ENCODE results near the gene RFNG. TPM values are rescaled to one million over a fixed set of nuclear protein-coding genes. Genes with fewer than 3 reads are reported as not detected.

The RFNG gene
- polyA plus RNA-seq, 5 donors: 31.2 to 57.4 (median 50.3) TPM

- DNase-seq: no peak
These were observed 46.8 kb downstream of the RFNG start for GRCh38 chr17:82004517-82005455.

DNA sequence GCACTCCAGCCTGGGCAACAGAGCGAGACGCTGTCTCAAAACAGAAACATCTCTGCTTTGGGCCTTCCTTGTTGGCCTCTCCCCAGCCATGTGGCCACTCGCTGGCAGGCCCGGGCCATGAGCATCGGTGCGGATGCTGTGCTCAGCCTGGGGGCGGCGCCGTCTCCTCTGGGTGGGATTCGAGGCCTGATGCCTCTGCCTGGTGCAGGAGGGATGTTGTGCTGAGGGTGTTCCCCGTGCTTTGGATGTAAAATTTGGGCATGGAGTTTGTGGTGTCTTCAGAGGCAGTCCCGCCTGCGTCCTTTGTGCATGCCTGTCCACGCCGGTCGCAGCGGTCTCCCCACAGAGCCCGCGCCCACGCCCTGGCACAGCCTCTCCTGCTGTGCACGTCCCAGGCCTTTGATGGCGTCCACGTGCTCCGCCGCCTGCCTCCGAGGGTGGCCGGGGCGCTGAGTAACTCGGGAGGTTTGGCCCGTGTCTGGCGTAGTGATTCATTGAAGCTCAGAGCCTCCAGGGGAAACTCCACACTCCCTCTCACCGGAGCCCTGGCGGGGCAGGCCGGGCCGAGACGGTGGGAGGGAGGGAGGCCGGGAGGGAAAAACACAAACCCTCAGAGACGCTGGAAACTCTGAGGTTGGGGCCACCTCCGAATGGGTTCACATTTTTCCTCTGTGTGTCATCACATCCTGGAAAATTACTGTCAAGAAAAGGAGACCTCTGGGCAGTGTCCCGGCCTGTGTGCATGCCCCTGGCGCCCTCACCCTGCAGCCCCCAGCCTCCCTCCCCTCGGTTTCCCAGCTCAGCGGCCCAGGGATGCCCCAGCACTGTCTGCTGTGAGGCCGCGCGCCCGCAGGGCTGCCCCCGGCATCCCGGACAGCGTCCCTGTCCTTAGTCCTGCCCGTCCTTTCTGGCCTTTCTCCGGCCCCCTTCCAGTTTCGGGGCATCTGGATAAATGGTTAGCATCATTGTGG, 47.9 kb downstream of the RFNG start:
- no peak for DNase-seq

GRCh38 chr17:82001571-82002056, 50.0 kb downstream of the RFNG start:
- no peak for DNase-seq

GRCh38 chr17:82000803-82001570, 50.6 kb downstream of the RFNG start:
- no peak for DNase-seq

- DNase-seq: no peak
These were observed 51.4 kb downstream of the RFNG start for GRCh38 chr17:81999976-82000802.

GRCh38 chr17:81999587-81999975, 52.0 kb downstream of the RFNG start:
- DNase-seq: no peak

- no peak for DNase-seq
These were observed 52.7 kb downstream of the RFNG start for GRCh38 chr17:81998691-81999438.

- no peak for DNase-seq
These were observed 53.4 kb downstream of the RFNG start for GRCh38 chr17:81998212-81998611.

Other genes with a start within 250 kb of the RFNG start
- under 1 TPM in 4 of 5 donors, not detected in 1; 0.08 to 0.42 (median 0.20) TPM for gene GCGR, start 247.7 kb downstream of the RFNG start, polyA plus RNA-seq (ENCODE audit: insufficient read depth in 1 of 5, insufficient read length in 5 of 5, low replicate concordance in 1 of 5)
- gene MCRIP1, start 218.5 kb downstream of the RFNG start, polyA plus RNA-seq (ENCODE audit: insufficient read depth in 1 of 5, insufficient read length in 5 of 5, low replicate concordance in 1 of 5): 100 to 1,000 TPM in 1 of 5 donors, 10 to 100 TPM in 4; 53.6 to 144 (median 89.4) TPM
- 1 to 10 TPM in 1 of 5 donors, under 1 TPM in 4; 0.11 to 1.7 (median 0.15) TPM for gene PPP1R27, start 216.8 kb downstream of the RFNG start, polyA plus RNA-seq (ENCODE audit: insufficient read depth in 1 of 5, insufficient read length in 5 of 5, low replicate concordance in 1 of 5)
- gene P4HB, start 191.3 kb downstream of the RFNG start, polyA plus RNA-seq (ENCODE audit: insufficient read depth in 1 of 5, insufficient read length in 5 of 5, low replicate concordance in 1 of 5): 100 to 1,000 TPM; 405 to 645 (median 548) TPM
- gene ARHGDIA, start 180.5 kb downstream of the RFNG start, polyA plus RNA-seq (ENCODE audit: insufficient read depth in 1 of 5, insufficient read length in 5 of 5, low replicate concordance in 1 of 5): 100 to 1,000 TPM; 109 to 300 (median 150) TPM
- 100 to 1,000 TPM in 1 of 5 donors, 10 to 100 TPM in 4; 65.2 to 102 (median 69.9) TPM for gene ALYREF, start 160.2 kb downstream of the RFNG start, polyA plus RNA-seq (ENCODE audit: insufficient read depth in 1 of 5, insufficient read length in 5 of 5, low replicate concordance in 1 of 5)
- 100 to 1,000 TPM in 1 of 5 donors, 10 to 100 TPM in 4; 58.1 to 139 (median 77.9) TPM for gene ANAPC11, start 160.1 kb downstream of the RFNG start, polyA plus RNA-seq (ENCODE audit: insufficient read depth in 1 of 5, insufficient read length in 5 of 5, low replicate concordance in 1 of 5)
- gene NPB, start 149.6 kb downstream of the RFNG start, polyA plus RNA-seq (ENCODE audit: insufficient read depth in 1 of 5, insufficient read length in 5 of 5, low replicate concordance in 1 of 5): 1 to 10 TPM in 4 of 5 donors, under 1 TPM in 1; 0.85 to 1.4 (median 1.3) TPM
- gene PCYT2, start 140.4 kb downstream of the RFNG start, polyA plus RNA-seq (ENCODE audit: insufficient read depth in 1 of 5, insufficient read length in 5 of 5, low replicate concordance in 1 of 5): 10 to 100 TPM; 13.9 to 26.7 (median 15.7) TPM
- 10 to 100 TPM in 4 of 5 donors, 1 to 10 TPM in 1; 9.7 to 15.2 (median 12.9) TPM for gene SIRT7, start 133.6 kb downstream of the RFNG start, polyA plus RNA-seq (ENCODE audit: insufficient read depth in 1 of 5, insufficient read length in 5 of 5, low replicate concordance in 1 of 5)
- 10 to 100 TPM in 2 of 5 donors, 1 to 10 TPM in 3; 7.1 to 13.4 (median 9.7) TPM for gene MAFG, start 124.1 kb downstream of the RFNG start, polyA plus RNA-seq (ENCODE audit: insufficient read depth in 1 of 5, insufficient read length in 5 of 5, low replicate concordance in 1 of 5)
- 10 to 100 TPM; 31.4 to 88.9 (median 40.3) TPM for gene PYCR1, start 114.5 kb downstream of the RFNG start, polyA plus RNA-seq (ENCODE audit: insufficient read depth in 1 of 5, insufficient read length in 5 of 5, low replicate concordance in 1 of 5)
- gene MYADML2, start 104.6 kb downstream of the RFNG start, polyA plus RNA-seq (ENCODE audit: insufficient read depth in 1 of 5, insufficient read length in 5 of 5, low replicate concordance in 1 of 5): 1 to 10 TPM in 1 of 5 donors, under 1 TPM in 3, not detected in 1; 0.10 to 1.2 (median 0.17) TPM
- gene NOTUM, start 90.6 kb downstream of the RFNG start, polyA plus RNA-seq (ENCODE audit: insufficient read depth in 1 of 5, insufficient read length in 5 of 5, low replicate concordance in 1 of 5): 10 to 100 TPM; 29.6 to 81.0 (median 65.9) TPM
- gene ASPSCR1, start 74.2 kb downstream of the RFNG start, polyA plus RNA-seq (ENCODE audit: insufficient read depth in 1 of 5, insufficient read length in 5 of 5, low replicate concordance in 1 of 5): 10 to 100 TPM; 32.9 to 68.3 (median 44.6) TPM
- gene CENPX, start 28.9 kb downstream of the RFNG start, polyA plus RNA-seq (ENCODE audit: insufficient read depth in 1 of 5, insufficient read length in 5 of 5, low replicate concordance in 1 of 5): 10 to 100 TPM; 43.6 to 68.6 (median 50.9) TPM
- gene LRRC45, start 28.5 kb downstream of the RFNG start, polyA plus RNA-seq (ENCODE audit: insufficient read depth in 1 of 5, insufficient read length in 5 of 5, low replicate concordance in 1 of 5): 10 to 100 TPM; 11.4 to 24.3 (median 16.9) TPM
- gene RAC3, start 20.1 kb downstream of the RFNG start, polyA plus RNA-seq (ENCODE audit: insufficient read depth in 1 of 5, insufficient read length in 5 of 5, low replicate concordance in 1 of 5): 10 to 100 TPM; 11.6 to 26.2 (median 16.2) TPM
- gene DCXR, start 14.1 kb downstream of the RFNG start, polyA plus RNA-seq (ENCODE audit: insufficient read depth in 1 of 5, insufficient read length in 5 of 5, low replicate concordance in 1 of 5): 10 to 100 TPM; 57.7 to 99.0 (median 67.4) TPM
- gene GPS1, start 87 bp upstream of the RFNG start, polyA plus RNA-seq (ENCODE audit: insufficient read depth in 1 of 5, insufficient read length in 5 of 5, low replicate concordance in 1 of 5): 100 to 1,000 TPM in 1 of 5 donors, 10 to 100 TPM in 4; 63.6 to 105 (median 81.9) TPM
- gene DUS1L, start 14.0 kb upstream of the RFNG start, polyA plus RNA-seq (ENCODE audit: insufficient read depth in 1 of 5, insufficient read length in 5 of 5, low replicate concordance in 1 of 5): 100 to 1,000 TPM in 1 of 5 donors, 10 to 100 TPM in 4; 51.2 to 104 (median 67.2) TPM
- 10 to 100 TPM; 17.0 to 71.5 (median 22.6) TPM for gene FASN, start 46.4 kb upstream of the RFNG start, polyA plus RNA-seq (ENCODE audit: insufficient read depth in 1 of 5, insufficient read length in 5 of 5, low replicate concordance in 1 of 5)
- 10 to 100 TPM; 42.5 to 68.9 (median 64.8) TPM for gene CCDC57, start 161.0 kb upstream of the RFNG start, polyA plus RNA-seq (ENCODE audit: insufficient read depth in 1 of 5, insufficient read length in 5 of 5, low replicate concordance in 1 of 5)
- gene SLC16A3, start 177.2 kb upstream of the RFNG start, polyA plus RNA-seq (ENCODE audit: insufficient read depth in 1 of 5, insufficient read length in 5 of 5, low replicate concordance in 1 of 5): 10 to 100 TPM; 10.2 to 23.4 (median 20.1) TPM
- gene CSNK1D, start 221.9 kb upstream of the RFNG start, polyA plus RNA-seq (ENCODE audit: insufficient read depth in 1 of 5, insufficient read length in 5 of 5, low replicate concordance in 1 of 5): 100 to 1,000 TPM in 4 of 5 donors, 10 to 100 TPM in 1; 89.6 to 138 (median 108) TPM